Measurements from ENCODE around the gene PARVB. TPM values are rescaled to one million over a fixed set of nuclear protein-coding genes. Genes with fewer than 3 reads are reported as not detected.

PARVB gene
- total and polyA plus RNA-seq, 2 of the 8 experiments (the other 6 are each of a cell fraction or from before 2014, with no cell fraction given) = 14.5 to 18.6 TPM

- Histone ChIP-seq H3K27me3 (replicated peaks in 1 of 4; ENCODE audit: control insufficient read depth in 3 of 4, extremely low read depth in 1 of 4, insufficient read depth in 3 of 4, low read length in 3 of 4) (no peaks in the 10 kb centered on the region), H2BK5ac (ENCODE audit: low read depth, low read length) (no peak overlapping the region), H3K4me3 (ENCODE audit: extremely low read depth in 1 of 4, insufficient read depth in 2 of 4, low read depth in 3 of 4, low read length in 4 of 4) (no peak overlapping the region), H4K20me1 (replicated peaks in 1 of 2; ENCODE audit: control insufficient read depth in 1 of 2, insufficient read depth in 2 of 2, low read length in 2 of 2) (peaks cover 0 to 9% of the 10 kb centered on the region in 2 experiments), H2AFZ (ENCODE audit: low read length) (no peak overlapping the region), H3K4ac (replicated peaks; ENCODE audit: insufficient read length, low read depth, low read length) (no peak overlapping the region), H3K23ac (ENCODE audit: insufficient read length) (no peak overlapping the region), H3K9ac (replicated peaks in 1 of 4; ENCODE audit: extremely low read depth in 1 of 4, low read depth in 3 of 4, low read length in 3 of 4) (no peak overlapping the region), H3K79me2 (ENCODE audit: control insufficient read depth in 1 of 2, insufficient read depth in 2 of 2, low read length in 2 of 2) (no peaks in the 10 kb centered on the region), H4K8ac (ENCODE audit: extremely low read depth, insufficient read depth, low read length) (no peak overlapping the region), H3K79me1 (ENCODE audit: low read depth, low read length) (no peaks in the 10 kb centered on the region), H3K27ac (ENCODE audit: low read depth, low read length) (no peak overlapping the region), H2BK120ac (replicated peaks; ENCODE audit: low read depth, low read length) (no peak overlapping the region), H3K18ac (ENCODE audit: extremely low read depth, low read length) (no peak overlapping the region), H2BK15ac (ENCODE audit: low read length) (no peak overlapping the region), H2BK12ac (ENCODE audit: low read depth, low read length) (no peak overlapping the region), H4K91ac (replicated peaks; ENCODE audit: insufficient read length, low read length) (no peak overlapping the region), H3K23me2 (ENCODE audit: low read depth, low read length) (no peaks in the 10 kb centered on the region), H4K5ac (ENCODE audit: insufficient read length, low read depth, low read length) (no peak overlapping the region), H3K14ac (ENCODE audit: insufficient read length) (no peak overlapping the region), H3K9me3 (ENCODE audit: insufficient read depth in 2 of 2, low read depth in 1 of 2, low read length in 1 of 2) (no peaks in the 10 kb centered on the region), H3K56ac (replicated peaks; ENCODE audit: insufficient read length, low read depth, low read length) (no peak overlapping the region), H2BK20ac (ENCODE audit: low read length) (no peak overlapping the region), H3K4me2 (ENCODE audit: insufficient read depth in 1 of 2, low read depth in 2 of 2, low read length in 2 of 2) (no peak overlapping the region), H3K4me1 (replicated peaks in 1 of 4; ENCODE audit: control insufficient read depth in 3 of 4, insufficient read depth in 4 of 4, low read length in 3 of 4) (peaks cover 0 to 2% (median 1%) of the 10 kb centered on the region in 4 experiments; a peak in 3 of 7 replicates), H3K36me3 (ENCODE audit: control insufficient read depth in 2 of 4, insufficient read depth in 4 of 4, low read length in 3 of 4) (peaks cover 3 to 22% (median 18%) of the 10 kb centered on the region in 4 experiments; a peak in 5 of 8 replicates), H2AK5ac (ENCODE audit: low read depth, low read length) (no peak overlapping the region)
- TF ChIP-seq USF2 (IDR thresholded peaks at IDR 0.05; ENCODE audit: low read length) = no peak
- 86% methylated on average over 9 of the region's 9 CpGs; no CpG with 5 or more reads in 1 of the 2 experiments for WGBS, 2 experiments (ENCODE audit: extremely low coverage in 1 of 2, insufficient coverage in 1 of 2, insufficient read length in 1 of 2, insufficient replicate concordance in 2 of 2, low coverage in 1 of 2, low lambda C conversion rate in 2 of 2, missing lambda C conversion rate in 1 of 2)
- DNase-seq (ENCODE audit: low read depth in 1 of 2, low spot score in 2 of 2) (no peak), FAIRE-seq (no peak)
- CTCF ChIA-PET (ENCODE audit: partially characterized antibody) = interaction anchor here (0.6 to 5.7 kb wide), 35 partner anchors 10 to 631 kb away, joined by 3 to 100 read pairs (median 5); no protein-coding TSS in a partner anchor
- POLR2A ChIA-PET (ENCODE audit: partially characterized antibody) = interaction anchor here (0.6 kb wide), 1 partner anchor 43 kb away, joined by 3 read pairs; no protein-coding TSS in a partner anchor
Measured at GRCh38 chr22:43994416-43994815, 29.7 kb upstream of the PARVB start.
